ENCODE data around the gene CACNB2. TPM values are rescaled to one million over a fixed set of nuclear protein-coding genes. Genes with fewer than 3 reads are reported as not detected.

CACNB2 gene
- polyA plus RNA-seq, 1 donor: 1.2 TPM

- DNase-seq: no peak
Observed at GRCh38 chr10:18293536-18294510, 153.6 kb downstream of the CACNB2 start.

GRCh38 chr10:18294633-18295032 is 154.4 kb downstream of the CACNB2 start:
- DNase-seq: no peak

GRCh38 chr10:18297659-18298058 is 157.4 kb downstream of the CACNB2 start:
- no peak for DNase-seq

- no peak for DNase-seq
Observed at GRCh38 chr10:18298256-18298655, 158.0 kb downstream of the CACNB2 start.

GRCh38 chr10:18303851-18304801 is 163.9 kb downstream of the CACNB2 start:
- DNase-seq: no peak

- DNase-seq: no peak
Observed at GRCh38 chr10:18306031-18306430, 165.8 kb downstream of the CACNB2 start.

GRCh38 chr10:18308600-18308999 is 168.4 kb downstream of the CACNB2 start:
- DNase-seq: no peak

- no peak for DNase-seq
Observed at GRCh38 chr10:18310761-18311160, 170.5 kb downstream of the CACNB2 start.

GRCh38 chr10:18312374-18313139 is 172.3 kb downstream of the CACNB2 start:
- DNase-seq: peak; percentile 34

- no peak for DNase-seq
Observed at GRCh38 chr10:18313140-18313530, 172.9 kb downstream of the CACNB2 start.

- DNase-seq: no peak
Observed at GRCh38 chr10:18313626-18314025, 173.4 kb downstream of the CACNB2 start.

GRCh38 chr10:18319628-18320027 is 179.4 kb downstream of the CACNB2 start:
- no peak for DNase-seq

GRCh38 chr10:18321371-18321770 is 181.1 kb downstream of the CACNB2 start:
- DNase-seq: no peak

GRCh38 chr10:18323916-18324315 is 183.7 kb downstream of the CACNB2 start:
- no peak for DNase-seq

GRCh38 chr10:18325410-18325809 is 185.2 kb downstream of the CACNB2 start:
- DNase-seq: no peak

GRCh38 chr10:18325889-18326531 is 185.8 kb downstream of the CACNB2 start:
- no peak for DNase-seq

- DNase-seq: no peak
Observed at GRCh38 chr10:18328941-18329340, 188.7 kb downstream of the CACNB2 start.

- no peak for DNase-seq
Observed at GRCh38 chr10:18332048-18332447, 191.8 kb downstream of the CACNB2 start.

GRCh38 chr10:18332484-18332883 is 192.3 kb downstream of the CACNB2 start:
- DNase-seq: no peak

- DNase-seq: no peak
Observed at GRCh38 chr10:18333621-18334020, 193.4 kb downstream of the CACNB2 start.

- DNase-seq: no peak
Observed at GRCh38 chr10:18334116-18334867, 194.1 kb downstream of the CACNB2 start.
